GM12878 (cell line): Measurements from ENCODE around the gene DENND6A. TPM values are rescaled to one million over a fixed set of nuclear protein-coding genes. Genes with fewer than 3 reads are reported as not detected.
A peak's percentile ranks its signal among the peaks of the same experiment; 100 is the strongest.

Source experiments
- ATAC-seq: fragments of 200-7000 bp; cut with Tn5 transposase; 3 replicates; pipeline ENCODE4 v1.9.1; 2020; ENCODE audit warnings: mild to moderate bottlenecking, moderate library complexity
- BruUV-seq: library from RNA; stranded (reverse); fragments of 400-500 nt; replicated peaks from 2 replicates; lab custom pipeline; 2021; lab: Mats Ljungman, UMichigan
- CTCF ChIA-PET: fragments of 300-600 bp; sonication (Branson Sonifier 250); formaldehyde crosslinking; extraction: SDS; loops from one replicate; lab custom pipeline; 2021; ENCODE audit warnings: inconsistent platforms; lab: Yijun Ruan, JAX
- POLR2A ChIA-PET: fragments of 350-600 bp; formaldehyde crosslinking; extraction: SDS; loops from one replicate; lab custom pipeline; 2021; ENCODE audit warnings: inconsistent platforms; lab: Charles Lee
- RAD21 ChIA-PET: fragments of 300-600 bp; sonication (Branson Sonifier 250); formaldehyde crosslinking; loops from one replicate; lab custom pipeline; 2023; ENCODE audit warnings: antibody characterized with exemption; ENCODE audit not compliant: unreplicated experiment; lab: Charles Lee
- SMC1A ChIA-PET: fragments of 300-600 bp; sonication (Branson Sonifier 250); formaldehyde crosslinking; loops from one replicate; lab custom pipeline; 2023; ENCODE audit not compliant: unreplicated experiment, uncharacterized antibody; lab: Charles Lee
- DNase-seq: peaks from one replicate; pipeline ENCODE4 v3.0.0-alpha.2; 2011; ENCODE audit warnings: low read depth, low spot score
- FAIRE-seq: peaks from 3 replicates; lab custom pipeline; 2011; peaks lifted over from hg19 to GRCh38; lab: Jason Lieb, UNC
- H2AFZ ChIP-seq: 2 replicates; pipeline ENCODE4 v1.6.0; 2011; ENCODE audit warnings: low read depth, low read length, control low read depth; ENCODE audit not compliant: control insufficient read depth
- H3K27ac ChIP-seq: 2 replicates; pipeline ENCODE4 v1.5.1; 2011; ENCODE audit warnings: control low read depth; ENCODE audit not compliant: control insufficient read depth, insufficient read depth
- H3K27me3 ChIP-seq, 2 experiments: replicated peaks in 1 of 2; 2 replicates each; pipeline versions ENCODE4 v1.6.0 to v1.6.1; 2011; ENCODE audit warnings: low read length in 1 of 2; ENCODE audit not compliant: control insufficient read depth in 2 of 2, insufficient read depth in 2 of 2
- H3K36me3 ChIP-seq, 2 experiments: 2 replicates each; pipeline ENCODE4 v1.5.1; 2011; ENCODE audit warnings: low read length in 1 of 2; ENCODE audit not compliant: control insufficient read depth in 2 of 2, insufficient read depth in 2 of 2
- H3K4me1 ChIP-seq: 2 replicates; pipeline ENCODE4 v1.6.1; 2011; ENCODE audit warnings: mild to moderate bottlenecking, low read length, moderate library complexity, mixed read lengths; ENCODE audit not compliant: control insufficient read depth, insufficient read depth
- H3K4me2 ChIP-seq: 2 replicates; pipeline ENCODE4 v1.6.0; 2011; ENCODE audit warnings: control low read depth; ENCODE audit not compliant: control insufficient read depth, insufficient read depth
- H3K4me3 ChIP-seq: fragments of 200-600 bp; sonication (generic); 2 replicates; pipeline ENCODE4 v1.5.1; 2016
- H3K79me2 ChIP-seq: 2 replicates; pipeline ENCODE4 v1.6.0; 2011; ENCODE audit warnings: low read length; ENCODE audit not compliant: control insufficient read depth, insufficient read depth
- H3K9ac ChIP-seq: 2 replicates; pipeline ENCODE4 v1.8.0; 2011; ENCODE audit warnings: low read length, control low read depth, mixed read lengths; ENCODE audit not compliant: control insufficient read depth, insufficient read depth
- H3K9me3 ChIP-seq: replicated peaks from 3 replicates; pipeline ENCODE4 v1.5.1; 2011; ENCODE audit warnings: mild to moderate bottlenecking, low read length; ENCODE audit not compliant: control insufficient read depth, insufficient read depth
- H4K20me1 ChIP-seq: 2 replicates; pipeline ENCODE4 v1.6.0; 2011; ENCODE audit not compliant: control insufficient read depth, insufficient read depth
- EP300 ChIP-seq, 2 experiments: fragments of 150-350 bp in 1 of 2; IDR thresholded peaks; 2 replicates each; pipeline ENCODE4 v1.6.1; 2011 to 2012; ENCODE audit warnings: low read depth in 2 of 2, low read length in 2 of 2, borderline replicate concordance in 1 of 2, improper control_type of control experiment in 1 of 2, inconsistent platforms in 1 of 2; ENCODE audit not compliant: control insufficient read depth in 1 of 2
- SPI1 ChIP-seq: IDR thresholded peaks from 2 replicates; pipeline ENCODE4 v1.6.1; 2011; ENCODE audit warnings: low read depth, mild to moderate bottlenecking, low read length, moderate library complexity, borderline replicate concordance; ENCODE audit not compliant: insufficient read depth
- TCF3 ChIP-seq: IDR thresholded peaks from 2 replicates; pipeline ENCODE4 v1.6.1; 2012; ENCODE audit warnings: low read depth, mild to moderate bottlenecking, low read length, borderline replicate concordance; ENCODE audit not compliant: insufficient read depth
- in situ Hi-C: fragments of 300-500 bp; cut with MboI; formaldehyde crosslinking; loops from 9 replicates; pipeline ENCODE4 v1.14.3; 2018; ENCODE audit warnings: mixed read lengths
- intact Hi-C: fragments of 100-400 bp; cut with micrococcal nuclease; formaldehyde crosslinking; loops from one replicate; pipeline ENCODE4 v1.14.2; 2022; ENCODE audit not compliant: unreplicated experiment
- polyA plus RNA-seq, 11 experiments: library from polyadenylated mRNA; depleted of rRNA in 4 of 11; unstranded in 6 of 11; stranded (reverse) in 5 of 11; fragments of >200 nt; fragmentation: Nextera tagmentation in 4 of 11; fragmentation: Illumina TruSeq in 1 of 11; extraction: Ambion mirVana in 4 of 11; extraction: Trizol in 1 of 11; gene quantifications; 1 replicate in 1 of 11; 2 replicates in 10 of 11; pipeline versions ENCODE4 v1.2.1 to v1.2.3, GENCODE V29; 2011 to 2016; ENCODE audit warnings: inconsistent platforms in 2 of 11, missing spikeins in 2 of 11, low read depth in 1 of 11
- total RNA-seq, 4 experiments: library from RNA; depleted of rRNA in 3 of 4; stranded (reverse); fragments of >200 nt in 3 of 4; fragmentation: Illumina TruSeq in 1 of 4; extraction: Trizol in 1 of 4; gene quantifications; 2 replicates each; pipeline versions ENCODE4 v1.2.1 to v1.2.3, GENCODE V29; 2013 to 2021

Gene DENND6A
- total and polyA plus RNA-seq, 10 of the 15 experiments (the other 5 are each of a cell fraction or from before 2014, with no cell fraction given) = 1.8 to 15.3 (median 10.3) TPM

GRCh38 chr3:57670543-57670942, 22.3 kb downstream of the DENND6A start:
- Histone ChIP-seq H3K4me3 (no peak overlapping the region), H3K36me3 (peaks cover 0 to 5% of the 10 kb centered on the region in 2 experiments; a peak in 1 of 4 replicates), H4K20me1 (no peaks in the 10 kb centered on the region), H3K9me3 (no peaks in the 10 kb centered on the region), H3K27me3 (no peaks in the 10 kb centered on the region), H3K9ac (no peak overlapping the region; the same call in 1 of the 2 replicates), H3K4me2 (peak overlapping the region; percentile 53), H3K79me2 (peaks cover 4% of the 10 kb centered on the region), H3K4me1 (peaks cover 10% of the 10 kb centered on the region), H3K27ac (peak overlapping the region; percentile 66), H2AFZ (no peak overlapping the region)
- intact Hi-C loops (loop anchor here (5.0 kb wide), 1 partner anchor 73 kb away; the partner anchor contains the start of gene ARF4), in situ Hi-C loops (no loop called here)
- FAIRE-seq (peak; percentile 68), DNase-seq (no peak), ATAC-seq (peak; percentile 52)
- RAD21 ChIA-PET = interaction anchor here (0.5 to 2.7 kb wide), 8 partner anchors 11 to 371 kb away, joined by 3 to 22 read pairs (median 8); partner anchors contain the start of genes ARF4 and DENND6A
- CTCF ChIA-PET = interaction anchor here (1.2 to 2.8 kb wide), 4 partner anchors 16 to 186 kb away, joined by 3 to 28 read pairs (median 6); no protein-coding TSS in a partner anchor
- TF ChIP-seq EP300 (IDR thresholded peaks at IDR 0.05; ENCODE audit: borderline replicate concordance in 1 of 2, control insufficient read depth in 1 of 2, low read depth in 2 of 2, low read length in 2 of 2) (no peak), SPI1 (peak; percentile 17; the same call in 1 of the 2 replicates)
- POLR2A ChIA-PET = interaction anchor here (2.0 to 2.6 kb wide), 3 partner anchors 15 to 85 kb away, joined by 7 to 39 read pairs (median 8); partner anchors contain the start of genes DENND6A and SLMAP
- BruUV-seq = TSS peak; percentile 62
- SMC1A ChIA-PET = interaction anchor here (1.2 to 2.8 kb wide), 6 partner anchors 11 to 155 kb away, joined by 3 to 68 read pairs (median 5); partner anchors contain the start of gene PDE12

DNA sequence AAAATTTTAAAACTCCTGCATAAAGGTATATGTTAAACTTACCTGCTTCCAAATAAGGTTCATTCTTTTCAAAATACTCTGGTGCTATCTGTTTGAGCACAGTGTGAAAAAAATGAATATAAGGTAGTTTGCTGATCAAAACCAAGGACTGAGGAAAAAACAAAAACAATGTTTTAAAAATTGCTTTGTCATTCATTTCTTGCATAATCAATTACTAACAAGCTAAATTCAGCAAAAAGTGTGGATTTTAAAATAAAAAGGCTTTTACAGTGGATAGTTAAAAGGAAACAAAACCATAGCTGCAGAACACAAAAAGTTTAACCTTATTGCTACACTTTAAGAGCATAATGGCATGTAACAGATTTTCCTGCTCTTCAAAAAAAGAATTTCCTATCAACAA, 31.5 kb downstream of the DENND6A start:
- FAIRE-seq = no peak
- POLR2A ChIA-PET = interaction anchor here (0.6 to 1.1 kb wide), 4 partner anchors 10 to 106 kb away, joined by 3 to 7 read pairs (median 4); no protein-coding TSS in a partner anchor
- Histone ChIP-seq H3K9me3 (no peaks in the 10 kb centered on the region), H3K27me3 (no peaks in the 10 kb centered on the region), H3K79me2 (no peaks in the 10 kb centered on the region), H2AFZ (no peak overlapping the region), H3K4me2 (no peak overlapping the region), H3K4me1 (no peaks in the 10 kb centered on the region), H4K20me1 (no peaks in the 10 kb centered on the region), H3K9ac (no peak overlapping the region), H3K4me3 (no peak overlapping the region), H3K27ac (no peak overlapping the region), H3K36me3 (peaks cover 0 to 4% of the 10 kb centered on the region in 2 experiments; a peak in 1 of 4 replicates)
- RAD21 ChIA-PET = interaction anchor here (1.5 kb wide), 1 partner anchor 10 kb away, joined by 5 read pairs; no protein-coding TSS in a partner anchor
- CTCF ChIA-PET = interaction anchor here (0.5 kb wide), 1 partner anchor 412 kb away, joined by 4 read pairs; no protein-coding TSS in a partner anchor
- in situ Hi-C loops = no loop called here
- SMC1A ChIA-PET = interaction anchor here (0.7 to 1.4 kb wide), 2 partner anchors 31 to 165 kb away, joined by 3 read pairs; no protein-coding TSS in a partner anchor
- intact Hi-C loops = no loop called here
- no peak for TF ChIP-seq TCF3
- no TSS peak for BruUV-seq
- no peak for DNase-seq
- ATAC-seq = no peak
